GM23338 (cell line): Measurements from ENCODE around the gene SYT6. TPM values are rescaled to one million over a fixed set of nuclear protein-coding genes. Genes with fewer than 3 reads are reported as not detected.

ENCODE experiments used
- ATAC-seq: fragments of 200-7000 bp; cut with Tn5 transposase; 3 replicates; pipeline ENCODE4 v1.9.1; 2020
- DNase-seq: peaks from one replicate; pipeline ENCODE4 v3.0.0-alpha.2; 2015; ENCODE audit warnings: low spot score
- H2AFZ ChIP-seq: fragments of 200-600 bp; sonication (generic); 2 replicates; pipeline ENCODE4 v1.8.0; 2016; ENCODE audit warnings: antibody characterized with exemption, mild to moderate bottlenecking, moderate library complexity
- H3F3A ChIP-seq: fragments of 200-600 bp; sonication (generic); replicated peaks from 2 replicates; pipeline ENCODE4 v1.8.0; 2017; ENCODE audit warnings: antibody characterized with exemption, mixed run types, low read depth
- H3K27ac ChIP-seq: fragments of 200-600 bp; sonication (generic); 2 replicates; pipeline ENCODE4 v1.6.1; 2016; ENCODE audit warnings: low read depth
- H3K27me3 ChIP-seq: fragments of 200-600 bp; sonication (generic); 2 replicates; pipeline ENCODE4 v1.8.0; 2016; ENCODE audit warnings: mild to moderate bottlenecking, mixed run types, moderate library complexity; ENCODE audit not compliant: insufficient read depth
- H3K36me3 ChIP-seq: fragments of 200-600 bp; sonication (generic); 2 replicates; pipeline ENCODE4 v1.8.0; 2016; ENCODE audit warnings: mild to moderate bottlenecking; ENCODE audit not compliant: insufficient read depth
- H3K4me1 ChIP-seq: fragments of 200-600 bp; sonication (generic); 2 replicates; pipeline ENCODE4 v1.8.0; 2016; ENCODE audit warnings: mild to moderate bottlenecking, moderate library complexity; ENCODE audit not compliant: insufficient read depth
- H3K4me2 ChIP-seq: fragments of 200-600 bp; sonication (generic); 2 replicates; pipeline ENCODE4 v1.7.1; 2017; ENCODE audit warnings: mixed run types
- H3K4me3 ChIP-seq: fragments of 200-600 bp; sonication (generic); 2 replicates; pipeline ENCODE4 v1.6.1; 2016; ENCODE audit warnings: mixed run types
- H3K79me2 ChIP-seq: fragments of 200-600 bp; sonication (generic); replicated peaks from 2 replicates; pipeline ENCODE4 v1.8.0; 2017; ENCODE audit warnings: mild to moderate bottlenecking; ENCODE audit not compliant: insufficient read depth
- H3K9me2 ChIP-seq: fragments of 200-600 bp; sonication (generic); 2 replicates; pipeline ENCODE4 v1.8.0; 2017; ENCODE audit not compliant: insufficient read depth
- H4K20me1 ChIP-seq: fragments of 200-600 bp; sonication (generic); replicated peaks from 2 replicates; pipeline ENCODE4 v1.8.0; 2017; ENCODE audit warnings: mild to moderate bottlenecking; ENCODE audit not compliant: insufficient read depth
- H3K27ac Mint-ChIP-seq: 2 replicates; pipeline ENCODE4 v1.8.0; 2020; ENCODE audit warnings: inconsistent platforms, mild to moderate bottlenecking, moderate library complexity, mixed read lengths
- H3K27me3 Mint-ChIP-seq: 3 replicates; pipeline ENCODE4 v1.8.0; 2022; ENCODE audit warnings: low read depth, mild to moderate bottlenecking, moderate library complexity, mixed read lengths, inconsistent platforms; ENCODE audit not compliant: insufficient read depth, poor library complexity
- H3K36me3 Mint-ChIP-seq: 3 replicates; pipeline ENCODE4 v1.8.0; 2021; ENCODE audit warnings: low read depth, mild to moderate bottlenecking, inconsistent platforms, moderate library complexity, mixed read lengths
- H3K4me1 Mint-ChIP-seq: 3 replicates; pipeline ENCODE4 v1.8.0; 2020; ENCODE audit warnings: mild to moderate bottlenecking, inconsistent platforms, mixed read lengths
- H3K4me3 Mint-ChIP-seq: 3 replicates; pipeline ENCODE4 v1.8.0; 2021; ENCODE audit warnings: moderate library complexity, mild to moderate bottlenecking, inconsistent platforms, mixed read lengths
- H3K9me3 Mint-ChIP-seq: 3 replicates; pipeline ENCODE4 v1.8.0; 2020; ENCODE audit warnings: moderate library complexity, mild to moderate bottlenecking, inconsistent platforms, mixed read lengths
- CREB1 ChIP-seq: fragments of 250-450 bp; sonication (Bioruptor Pico); IDR thresholded peaks from 2 replicates; pipeline ENCODE4 v1.5.0; 2020; ENCODE audit warnings: low read depth, mild to moderate bottlenecking, moderate library complexity
- CTCF ChIP-seq, 2 experiments: fragments of 200-600 bp in 1 of 2; sonication (generic) in 1 of 2; conservative IDR thresholded peaks; 2 replicates each; pipeline versions ENCODE4 v1.5.1 to v1.6.1; 2016 to 2017; ENCODE audit warnings: antibody characterized with exemption in 2 of 2, low read depth in 2 of 2, mild to moderate bottlenecking in 2 of 2, moderate library complexity in 1 of 2
- ETS1 ChIP-seq: IDR thresholded peaks from 2 replicates; pipeline ENCODE4 v1.6.1; 2016; ENCODE audit warnings: antibody characterized with exemption
- EZH2 ChIP-seq: fragments of 200-600 bp; sonication (generic); IDR thresholded peaks from one replicate; pipeline ENCODE4 v1.8.0; 2017; ENCODE audit warnings: antibody characterized with exemption, mild to moderate bottlenecking, low read depth; ENCODE audit not compliant: unreplicated experiment
- EZH2phosphoT487 ChIP-seq: fragments of 200-600 bp; sonication (generic); IDR thresholded peaks from one replicate; pipeline ENCODE4 v1.8.1; 2018; ENCODE audit warnings: antibody characterized with exemption; ENCODE audit not compliant: unreplicated experiment
- JUNB ChIP-seq: IDR thresholded peaks from one replicate; pipeline ENCODE4 v1.6.1; 2016; ENCODE audit warnings: antibody characterized with exemption; ENCODE audit not compliant: unreplicated experiment
- POLR2AphosphoS5 ChIP-seq: IDR thresholded peaks from 2 replicates; pipeline ENCODE4 v1.6.1; 2016; ENCODE audit warnings: antibody characterized with exemption, low read depth
- REST ChIP-seq: IDR thresholded peaks from one replicate; pipeline ENCODE4 v1.6.1; 2018; ENCODE audit warnings: antibody characterized with exemption; ENCODE audit not compliant: unreplicated experiment
- STAT1 ChIP-seq: IDR thresholded peaks from one replicate; pipeline ENCODE4 v1.6.1; 2016; ENCODE audit warnings: antibody characterized with exemption; ENCODE audit not compliant: unreplicated experiment
- ZNF114 ChIP-seq: fragments of 250-450 bp; sonication (Bioruptor Pico); IDR thresholded peaks from 2 replicates; pipeline ENCODE4 v1.5.0; 2020; ENCODE audit warnings: mild to moderate bottlenecking, moderate library complexity
- ZNF331 ChIP-seq: fragments of 250-450 bp; sonication (Bioruptor Pico); IDR thresholded peaks from 2 replicates; pipeline ENCODE4 v1.5.0; 2020; ENCODE audit warnings: low read depth, mild to moderate bottlenecking, moderate library complexity
- polyA plus RNA-seq: library from polyadenylated mRNA; unstranded; fragments of >200 nt; fragmentation: Nextera tagmentation; extraction: Ambion mirVana; gene quantifications from 2 replicates; pipeline ENCODE4 v1.2.1, GENCODE V29; 2016
- total RNA-seq: library from RNA; depleted of rRNA; stranded (reverse); fragments of >200 nt; shearing (Covaris generic); gene quantifications from 2 replicates; pipeline ENCODE4 v1.2.3, GENCODE V29; 2014

Gene SYT6
- total and polyA plus RNA-seq, 2 experiments from 2014 or later: 31.2 to 42.6 TPM

GRCh38 chr1:114130213-114130612 lies 23.5 kb downstream of the SYT6 start (continued):
- TF ChIP-seq REST: no peak
- TF ChIP-seq ZNF114 (CRISPR knock-in tag): no peak
- no peak for TF ChIP-seq EZH2phosphoT487

- no peak overlapping the region for H3K4me2 ChIP-seq
- H3K4me1 ChIP-seq: no peaks in the 10 kb centered on the region; the same call in 1 of the 2 replicates
- 0 out of 2 replicates have a peak, but pooled peaks cover 11% of the 10 kb centered on the region for H3F3A ChIP-seq
- peaks cover 19% of the 10 kb centered on the region for H3K4me1 Mint-ChIP-seq
- H3K36me3 ChIP-seq: peaks cover 28% of the 10 kb centered on the region
- no peak for DNase-seq
- H3K4me3 Mint-ChIP-seq: no peak overlapping the region
- H3K9me2 ChIP-seq: peaks cover 9% of the 10 kb centered on the region; the same call in 1 of the 2 replicates
- H3K27ac Mint-ChIP-seq: no peak overlapping the region
- no peak overlapping the region for H2AFZ ChIP-seq
- no peaks in the 10 kb centered on the region for H3K9me3 Mint-ChIP-seq
- H4K20me1 ChIP-seq: peaks cover 16% of the 10 kb centered on the region
- H3K27ac ChIP-seq: no peak overlapping the region
- no peaks in the 10 kb centered on the region; the same call in none of the 2 replicates for H3K79me2 ChIP-seq
- peaks cover 6% of the 10 kb centered on the region for H3K27me3 Mint-ChIP-seq
- H3K4me3 ChIP-seq: no peak overlapping the region
- H3K27me3 ChIP-seq: no peaks in the 10 kb centered on the region
- ATAC-seq: no peak
- H3K36me3 Mint-ChIP-seq: peaks cover 87% of the 10 kb centered on the region
- TF ChIP-seq ZNF331 (CRISPR knock-in tag) (no peak), EZH2 (no peak), STAT1 (no peak), CTCF (conservative IDR thresholded peaks at IDR 0.05; ENCODE audit: low read depth in 2 of 2) (no peak), POLR2AphosphoS5 (no peak), REST (no peak), ETS1 (no peak), CREB1 (CRISPR knock-in tag) (no peak), EZH2phosphoT487 (no peak), JUNB (no peak)
These were observed 25.4 kb downstream of the SYT6 start for GRCh38 chr1:114128293-114128692.
